ENCODE measurements around the gene NAGA.

NAGA gene

DNA sequence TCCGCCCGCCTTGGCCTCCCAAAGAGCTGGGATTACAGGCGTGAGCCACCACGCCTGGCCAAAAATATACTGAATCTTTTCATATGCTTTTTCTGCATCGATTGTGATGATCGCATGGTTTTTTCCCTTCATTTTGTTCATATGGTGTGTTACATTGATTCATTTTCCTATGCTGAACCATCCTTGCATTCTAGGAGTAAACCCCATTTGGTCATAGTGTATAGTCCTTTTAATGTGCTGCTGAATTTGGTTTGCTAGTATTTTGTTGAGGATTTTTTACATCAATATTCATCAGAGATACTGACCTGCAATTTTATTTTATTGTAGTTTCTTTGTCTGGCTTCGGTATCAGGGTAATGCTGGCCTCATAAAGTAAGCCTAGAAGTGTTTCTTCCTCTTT is 59.8 kb downstream of the NAGA start:
- no peak overlapping the region for H2AFZ ChIP-seq (ENCODE audit: low read depth, low read length)
- H3K27me3 ChIP-seq (ENCODE audit: insufficient read depth, low read length), result no peaks in the 10 kb centered on the region
- H3K4me3 ChIP-seq (ENCODE audit: low read length), result no peak overlapping the region
- H3K36me3 ChIP-seq (ENCODE audit: insufficient read depth, low read length), result no peaks in the 10 kb centered on the region
- no peaks in the 10 kb centered on the region for H3K4me1 ChIP-seq (ENCODE audit: insufficient read depth, low read length)
- no peaks in the 10 kb centered on the region for H3K9me3 ChIP-seq (ENCODE audit: low read length)
